ENCODE measurements around the gene C4A. TPM values are rescaled to one million over a fixed set of nuclear protein-coding genes. Genes with fewer than 3 reads are reported as not detected.
A peak's percentile ranks its signal among the peaks of the same experiment; 100 is the strongest.
"Not testable (repeated sequence)": the region's sequence is repeated elsewhere in the genome, so short reads cannot be mapped to it uniquely, and the experiment has no call there.

Gene C4A
- total and polyA plus RNA-seq, 2 of the 13 experiments (the other 11 are each of a cell fraction or from before 2014, with no cell fraction given): 165 to 478 TPM

GRCh38 chr6:31980998-31981397 is 859 bp upstream of the C4A start:
- DNase-seq (ENCODE audit: low spot score); H4K20me1 ChIP-seq (ENCODE audit: insufficient read depth, low read length); CTCF ChIA-PET (ENCODE audit: low intra/inter-chr PET ratio, low total read pairs); intact Hi-C loops (cut with micrococcal nuclease; ENCODE audit: unreplicated experiment); H3K79me2 ChIP-seq (ENCODE audit: insufficient read depth, low read length); BruUV-seq (replicated peaks); H3K4me1 ChIP-seq (ENCODE audit: insufficient read depth, low read length); FAIRE-seq; H3K27me3 ChIP-seq (ENCODE audit: control insufficient read depth in 1 of 2, insufficient read depth in 2 of 2, low read length in 2 of 2); H3K9ac ChIP-seq (ENCODE audit: insufficient read depth, low read depth, low read length); H3K4me3 ChIP-seq (replicated peaks in 1 of 3; ENCODE audit: insufficient read depth in 1 of 3, low read depth in 2 of 3, low read length in 3 of 3); H3K9me3 ChIP-seq (ENCODE audit: low read length); in situ Hi-C loops (cut with HindIII; ENCODE audit: extremely low pct_ligation_motif_present, low pct_unique_long_range_greater_than_20kb); H3K4me2 ChIP-seq (ENCODE audit: low read depth, low read length); H3K36me3 ChIP-seq (replicated peaks in 1 of 2; ENCODE audit: control insufficient read depth in 1 of 2, insufficient read depth in 2 of 2, low read length in 2 of 2); H2AFZ ChIP-seq (ENCODE audit: low read length); H3K27ac ChIP-seq (ENCODE audit: extremely low read length, insufficient read depth, low read length): not testable (repeated sequence)
- ATAC-seq: peak; percentile 4; the same call in 2 of the 3 replicates
- no CpG with 5 or more reads among the region's 5 CpGs for WGBS (ENCODE audit: low lambda C conversion rate)
- POLR2A ChIA-PET: interaction anchor here (1.1 kb wide), 1 partner anchor 9 kb away, joined by 3 read pairs; the partner anchor contains the start of gene DXO

GRCh38 chr6:31989363-31989762 is 7.5 kb downstream of the C4A start:
- WGBS (ENCODE audit: low lambda C conversion rate): no CpG with 5 or more reads among the region's 10 CpGs
- FAIRE-seq; H3K27me3 ChIP-seq (ENCODE audit: control insufficient read depth in 1 of 2, insufficient read depth in 2 of 2, low read length in 2 of 2); H3K27ac ChIP-seq (ENCODE audit: extremely low read length, insufficient read depth, low read length); H3K79me2 ChIP-seq (ENCODE audit: insufficient read depth, low read length); POLR2A ChIA-PET; H3K9ac ChIP-seq (ENCODE audit: insufficient read depth, low read depth, low read length); H4K20me1 ChIP-seq (ENCODE audit: insufficient read depth, low read length); H3K4me1 ChIP-seq (ENCODE audit: insufficient read depth, low read length); intact Hi-C loops (cut with micrococcal nuclease; ENCODE audit: unreplicated experiment); CTCF ChIA-PET (ENCODE audit: low intra/inter-chr PET ratio, low total read pairs); BruUV-seq (replicated peaks); H3K36me3 ChIP-seq (replicated peaks in 1 of 2; ENCODE audit: control insufficient read depth in 1 of 2, insufficient read depth in 2 of 2, low read length in 2 of 2); H2AFZ ChIP-seq (ENCODE audit: low read length); in situ Hi-C loops (cut with HindIII; ENCODE audit: extremely low pct_ligation_motif_present, low pct_unique_long_range_greater_than_20kb); DNase-seq (ENCODE audit: low spot score); H3K4me2 ChIP-seq (ENCODE audit: low read depth, low read length); H3K4me3 ChIP-seq (replicated peaks in 1 of 3; ENCODE audit: insufficient read depth in 1 of 3, low read depth in 2 of 3, low read length in 3 of 3); H3K9me3 ChIP-seq (ENCODE audit: low read length); ATAC-seq: not testable (repeated sequence)

GRCh38 chr6:31994421-31994820 is 12.6 kb downstream of the C4A start:
- H3K4me2 ChIP-seq (ENCODE audit: low read depth, low read length); H3K4me1 ChIP-seq (ENCODE audit: insufficient read depth, low read length); intact Hi-C loops (cut with micrococcal nuclease; ENCODE audit: unreplicated experiment); H3K9ac ChIP-seq (ENCODE audit: insufficient read depth, low read depth, low read length); H4K20me1 ChIP-seq (ENCODE audit: insufficient read depth, low read length); DNase-seq (ENCODE audit: low spot score); H3K79me2 ChIP-seq (ENCODE audit: insufficient read depth, low read length); FAIRE-seq; ATAC-seq; H2AFZ ChIP-seq (ENCODE audit: low read length); H3K4me3 ChIP-seq (replicated peaks in 1 of 3; ENCODE audit: insufficient read depth in 1 of 3, low read depth in 2 of 3, low read length in 3 of 3); BruUV-seq (replicated peaks); H3K27me3 ChIP-seq (ENCODE audit: control insufficient read depth in 1 of 2, insufficient read depth in 2 of 2, low read length in 2 of 2); CTCF ChIA-PET (ENCODE audit: low intra/inter-chr PET ratio, low total read pairs); in situ Hi-C loops (cut with HindIII; ENCODE audit: extremely low pct_ligation_motif_present, low pct_unique_long_range_greater_than_20kb); H3K9me3 ChIP-seq (ENCODE audit: low read length); H3K36me3 ChIP-seq (replicated peaks in 1 of 2; ENCODE audit: control insufficient read depth in 1 of 2, insufficient read depth in 2 of 2, low read length in 2 of 2); H3K27ac ChIP-seq (ENCODE audit: extremely low read length, insufficient read depth, low read length); POLR2A ChIA-PET: not testable (repeated sequence)
- WGBS (ENCODE audit: low lambda C conversion rate): 97% methylated on average over 6 of the region's 14 CpGs

GRCh38 chr6:31996385-31996784 is 14.5 kb downstream of the C4A start:
- DNase-seq (ENCODE audit: low spot score); H3K9me3 ChIP-seq (ENCODE audit: low read length); in situ Hi-C loops (cut with HindIII; ENCODE audit: extremely low pct_ligation_motif_present, low pct_unique_long_range_greater_than_20kb); H3K4me2 ChIP-seq (ENCODE audit: low read depth, low read length); intact Hi-C loops (cut with micrococcal nuclease; ENCODE audit: unreplicated experiment); POLR2A ChIA-PET; H4K20me1 ChIP-seq (ENCODE audit: insufficient read depth, low read length); H3K79me2 ChIP-seq (ENCODE audit: insufficient read depth, low read length); H3K4me3 ChIP-seq (replicated peaks in 1 of 3; ENCODE audit: insufficient read depth in 1 of 3, low read depth in 2 of 3, low read length in 3 of 3); ATAC-seq; H3K4me1 ChIP-seq (ENCODE audit: insufficient read depth, low read length); FAIRE-seq; H3K36me3 ChIP-seq (replicated peaks in 1 of 2; ENCODE audit: control insufficient read depth in 1 of 2, insufficient read depth in 2 of 2, low read length in 2 of 2); BruUV-seq (replicated peaks); H3K27ac ChIP-seq (ENCODE audit: extremely low read length, insufficient read depth, low read length); CTCF ChIA-PET (ENCODE audit: low intra/inter-chr PET ratio, low total read pairs); H3K9ac ChIP-seq (ENCODE audit: insufficient read depth, low read depth, low read length); H3K27me3 ChIP-seq (ENCODE audit: control insufficient read depth in 1 of 2, insufficient read depth in 2 of 2, low read length in 2 of 2); H2AFZ ChIP-seq (ENCODE audit: low read length): not testable (repeated sequence)
- 98% methylated on average over 5 of the region's 6 CpGs for WGBS (ENCODE audit: low lambda C conversion rate)

Data from HepG2 (cell line).